ENCODE measurements around the gene EYA3.

The EYA3 gene

GRCh38 chr1:27936370-27936769 lies 152.0 kb downstream of the EYA3 start:
- no peak for DNase-seq

- DNase-seq: peak in 1 of 2 experiments; percentile 16
Observed at GRCh38 chr1:27935721-27936120, 152.7 kb downstream of the EYA3 start.

GRCh38 chr1:27934818-27935549 lies 153.4 kb downstream of the EYA3 start, which contains the start of gene SMPDL3B:
TSS of gene SMPDL3B (plus strand) at chr1:27935000. CDS start at chr1:27935184, 184 bp downstream.
- peak in 1 of 2 experiments; percentile 30 for DNase-seq

GRCh38 chr1:27931759-27932158 lies 156.7 kb downstream of the EYA3 start:
- DNase-seq: peak in 1 of 2 experiments; percentile 9

GRCh38 chr1:27931184-27931583 lies 157.2 kb downstream of the EYA3 start:
- DNase-seq: no peak

- no peak for DNase-seq
Observed at GRCh38 chr1:27928216-27928954, 160.0 kb downstream of the EYA3 start.

- no peak for DNase-seq
Observed at GRCh38 chr1:27922272-27922671, 166.1 kb downstream of the EYA3 start.

Data from NCI-H446 (cell line).